ENCODE results near the gene INPP5E.
"Not testable (repeated sequence)": the region's sequence is repeated elsewhere in the genome, so short reads cannot be mapped to it uniquely, and the experiment has no call there.

INPP5E gene

DNA sequence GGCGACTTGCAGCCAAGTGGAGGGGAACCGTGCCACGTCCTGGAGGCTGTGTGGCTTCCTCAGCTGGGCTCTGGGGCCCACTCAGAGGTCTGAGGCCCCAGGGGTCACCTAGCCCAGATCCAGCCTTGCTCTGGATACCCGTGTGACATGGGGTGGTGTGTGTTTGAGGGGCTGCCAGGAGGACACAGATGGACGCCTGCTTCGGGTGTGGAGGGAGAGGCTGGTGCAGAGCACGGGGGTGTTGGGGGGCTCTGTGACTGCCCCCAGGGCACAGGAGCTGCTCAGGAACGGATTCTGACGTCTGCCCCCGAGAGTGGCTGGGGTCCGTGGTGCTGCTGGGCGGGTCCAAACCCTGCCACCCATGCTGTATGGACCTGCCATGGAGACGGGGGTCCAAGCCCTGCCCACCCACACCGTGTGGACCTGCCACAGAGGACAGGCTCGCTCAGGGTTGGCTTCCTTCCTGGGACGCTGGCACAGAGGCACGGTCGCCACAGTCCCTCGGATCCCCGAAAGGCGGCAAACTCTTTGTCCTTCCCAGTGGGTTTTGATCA, 10.5 kb downstream of the INPP5E start:
- DNase-seq (ENCODE audit: low read depth) = no peak

DNA sequence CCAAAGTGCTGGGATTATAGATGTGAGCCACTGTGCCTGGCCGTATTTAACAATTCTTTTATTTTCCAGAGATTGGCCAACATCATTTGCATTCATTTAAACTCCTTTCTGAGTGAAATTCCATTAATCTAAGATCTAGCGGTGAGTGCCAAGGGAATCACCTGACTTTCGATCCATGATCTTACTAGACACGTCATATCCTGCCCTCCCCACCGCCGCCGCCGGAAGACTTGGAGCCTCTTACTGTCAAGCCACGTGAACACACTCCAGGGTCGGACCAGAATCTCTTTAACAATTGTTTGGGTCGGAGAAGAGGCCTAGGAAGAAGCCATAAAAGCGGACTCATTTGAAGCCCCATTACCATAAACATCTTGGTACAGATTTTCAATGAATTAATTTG, 12.9 kb downstream of the INPP5E start:
- no peak for DNase-seq (ENCODE audit: low read depth)

DNA sequence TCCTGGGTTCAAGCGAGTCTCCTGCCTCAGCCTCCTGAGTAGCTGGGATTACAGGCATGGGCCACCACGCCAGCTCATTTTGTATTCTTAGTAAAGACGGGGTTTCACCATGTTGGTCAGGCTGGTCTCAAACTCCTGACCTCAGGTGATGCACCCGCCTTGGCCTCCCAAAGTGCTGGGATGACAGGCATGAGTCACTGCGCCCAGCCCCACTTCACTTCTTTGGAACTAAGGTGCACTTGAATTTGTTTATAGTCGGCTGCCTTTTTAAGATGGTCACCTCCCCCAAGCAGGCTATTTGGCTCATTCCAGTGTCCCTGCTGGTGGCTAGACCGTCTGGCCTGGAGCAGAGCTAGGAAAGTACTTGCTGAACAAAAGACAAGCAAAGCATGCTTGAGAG, 14.3 kb downstream of the INPP5E start:
- DNase-seq (ENCODE audit: low read depth) = not testable (repeated sequence)

DNA sequence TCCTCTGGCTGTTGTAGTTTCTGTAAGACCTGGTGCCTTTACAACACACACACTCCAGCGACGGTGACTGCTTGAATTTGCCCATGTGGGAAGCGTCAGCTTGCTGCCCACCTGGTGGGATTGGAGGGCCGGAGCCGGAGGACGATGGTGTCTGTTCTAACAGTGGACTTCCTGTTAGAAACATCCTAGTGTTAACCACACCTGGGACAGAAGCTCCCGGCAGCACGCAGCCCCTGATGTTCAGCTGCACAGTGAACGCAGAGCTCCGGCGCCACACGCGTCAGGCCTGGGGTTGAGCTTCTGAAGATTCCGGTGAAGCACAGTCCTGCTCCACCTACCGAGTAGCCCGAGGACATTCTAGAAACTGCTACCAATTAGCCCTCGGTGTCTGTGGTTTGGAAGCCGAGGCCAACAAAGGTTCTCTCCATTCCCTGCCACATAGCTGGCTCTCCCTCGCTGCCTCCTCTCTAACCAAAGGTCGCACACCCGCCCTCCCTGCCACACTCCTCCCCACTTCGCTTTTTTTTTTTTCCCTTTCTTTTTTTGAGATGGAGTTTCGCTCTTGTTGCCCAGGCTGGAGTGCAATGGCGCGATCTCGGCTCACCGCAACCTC, 14.8 kb downstream of the INPP5E start:
- DNase-seq (ENCODE audit: low read depth) = no peak

DNA sequence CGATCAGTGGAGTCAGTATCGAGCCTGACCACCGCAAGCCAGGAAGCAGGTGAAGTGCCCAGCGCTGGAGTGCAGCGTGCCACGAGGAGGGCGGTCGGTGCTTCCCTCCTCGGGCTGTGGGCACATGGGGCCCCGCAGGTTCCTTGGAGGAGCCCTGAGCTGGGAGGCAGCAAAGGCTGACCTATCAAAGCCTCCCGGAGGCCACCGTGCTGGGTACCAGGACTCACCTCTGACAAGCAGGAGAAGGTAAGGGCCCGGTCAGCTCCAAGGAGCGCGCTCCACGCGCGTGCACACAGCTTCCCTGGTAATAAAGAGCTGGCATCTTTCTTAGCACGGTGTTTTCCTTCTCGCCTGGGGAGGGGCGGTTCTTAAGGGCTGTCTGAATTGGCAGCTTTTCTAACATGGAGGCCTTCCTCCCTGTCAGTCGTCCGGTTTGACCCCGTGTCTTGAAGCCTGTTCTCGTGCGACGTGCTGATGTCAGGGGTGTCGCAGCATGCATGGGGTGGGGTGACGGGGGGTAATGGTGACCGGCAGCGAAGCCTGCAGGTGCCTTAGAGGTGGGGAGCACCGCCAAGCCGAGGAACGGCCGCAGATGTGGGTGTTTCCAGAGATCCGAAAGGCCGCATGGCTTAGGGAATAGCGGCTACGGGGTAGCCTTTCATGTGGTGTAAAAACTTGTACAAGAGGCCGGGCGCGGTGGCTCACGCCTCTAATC, 16.1 kb downstream of the INPP5E start:
- DNase-seq (ENCODE audit: low read depth) = no peak

DNA sequence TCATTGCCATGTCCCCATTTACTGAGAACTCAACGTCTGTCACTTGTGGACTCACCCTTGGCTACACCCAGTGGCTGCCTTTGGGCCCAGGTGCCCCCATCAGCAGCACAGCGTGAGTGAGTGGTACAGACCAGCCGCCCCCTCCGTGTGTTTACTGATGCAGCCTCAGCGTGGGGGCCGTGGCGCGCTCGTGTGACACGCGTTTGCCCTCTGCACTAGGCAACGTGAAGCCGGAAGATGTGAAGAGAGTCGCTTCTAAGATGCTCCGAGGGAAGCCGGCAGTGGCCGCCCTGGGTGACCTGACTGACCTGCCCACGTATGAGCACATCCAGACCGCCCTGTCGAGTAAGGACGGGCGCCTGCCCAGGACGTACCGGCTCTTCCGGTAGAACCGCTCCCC, 16.8 kb downstream of the INPP5E start:
- no peak for DNase-seq (ENCODE audit: low read depth)

DNA sequence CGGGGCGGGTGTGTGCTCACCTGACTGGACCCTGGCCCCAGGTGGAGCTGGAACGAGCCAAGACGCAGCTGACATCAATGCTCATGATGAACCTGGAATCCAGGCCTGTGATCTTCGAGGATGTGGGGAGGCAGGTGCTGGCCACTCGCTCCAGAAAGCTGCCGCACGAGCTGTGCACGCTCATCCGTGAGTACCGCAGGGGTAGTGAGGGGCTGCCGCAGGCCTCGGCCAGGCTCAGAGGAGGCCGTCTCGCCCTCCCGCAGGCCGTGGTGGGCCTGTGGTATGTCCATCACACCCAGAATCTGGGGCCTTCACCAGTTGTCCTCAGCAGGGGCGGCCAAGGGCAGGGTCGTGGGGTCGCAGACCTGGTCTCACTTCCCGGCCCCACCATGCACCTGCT, 17.9 kb downstream of the INPP5E start:
- DNase-seq (ENCODE audit: low read depth) = no peak

DNA sequence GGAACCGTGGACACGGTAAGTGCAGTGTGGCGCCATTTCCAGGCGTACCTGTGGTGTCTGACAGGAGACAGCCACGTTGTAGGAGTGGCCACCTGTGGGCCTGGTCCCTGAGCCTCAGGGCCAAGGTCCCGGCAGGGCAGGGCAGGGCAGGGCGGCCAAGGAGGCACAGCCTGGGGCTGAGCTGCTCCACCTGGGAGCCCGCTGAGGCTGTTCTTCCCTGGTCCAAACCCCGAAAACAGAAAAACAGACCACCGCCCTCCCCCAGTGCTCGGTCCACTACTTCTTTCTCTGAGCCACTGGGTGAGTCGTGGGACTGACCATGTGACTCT, 20.6 kb downstream of the INPP5E start:
- DNase-seq (ENCODE audit: low read depth) = no peak

DNA sequence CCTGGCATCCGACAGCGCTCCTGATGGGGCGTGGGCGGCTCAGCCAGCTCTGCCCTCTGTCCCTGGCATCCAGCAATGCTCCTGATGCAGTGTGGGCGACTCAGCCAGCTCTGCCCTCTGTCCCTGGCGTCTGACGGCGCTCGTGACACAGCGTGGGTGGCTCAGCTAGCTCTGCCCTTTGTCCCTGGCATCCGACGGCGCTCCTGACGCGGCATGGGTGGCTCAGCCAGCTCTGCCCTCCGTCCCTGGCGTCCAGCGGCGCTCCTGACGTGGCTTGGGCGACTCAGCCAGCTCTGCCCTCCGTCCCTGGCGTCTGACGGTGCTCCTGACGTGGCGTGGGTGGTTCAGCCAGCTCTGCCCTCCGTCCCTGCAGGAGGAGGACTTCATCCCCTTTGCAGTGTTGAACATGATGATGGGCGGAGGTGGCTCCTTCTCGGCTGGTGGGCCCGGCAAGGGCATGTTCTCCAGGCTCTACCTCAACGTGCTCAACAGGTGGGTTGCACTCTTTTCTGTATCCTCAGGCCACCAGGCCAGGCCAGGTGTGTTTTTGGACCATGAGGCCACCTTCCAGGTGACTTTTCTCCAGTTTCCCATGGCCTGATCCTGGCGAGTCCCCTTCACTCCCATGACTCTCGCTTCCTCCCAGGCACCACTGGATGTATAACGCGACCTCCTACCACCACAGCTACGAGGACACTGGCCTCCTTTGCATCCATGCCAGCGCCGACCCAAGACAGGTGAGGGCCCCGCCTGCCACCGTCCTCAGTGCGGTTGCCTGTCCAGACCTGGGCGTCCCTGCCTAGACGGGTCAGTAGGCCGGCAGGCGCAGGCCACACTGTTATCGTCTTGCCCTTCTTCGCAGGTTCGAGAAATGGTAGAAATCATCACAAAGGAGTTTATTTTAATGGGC, 21.2 kb downstream of the INPP5E start:
- DNase-seq (ENCODE audit: low read depth) = no peak

DNA sequence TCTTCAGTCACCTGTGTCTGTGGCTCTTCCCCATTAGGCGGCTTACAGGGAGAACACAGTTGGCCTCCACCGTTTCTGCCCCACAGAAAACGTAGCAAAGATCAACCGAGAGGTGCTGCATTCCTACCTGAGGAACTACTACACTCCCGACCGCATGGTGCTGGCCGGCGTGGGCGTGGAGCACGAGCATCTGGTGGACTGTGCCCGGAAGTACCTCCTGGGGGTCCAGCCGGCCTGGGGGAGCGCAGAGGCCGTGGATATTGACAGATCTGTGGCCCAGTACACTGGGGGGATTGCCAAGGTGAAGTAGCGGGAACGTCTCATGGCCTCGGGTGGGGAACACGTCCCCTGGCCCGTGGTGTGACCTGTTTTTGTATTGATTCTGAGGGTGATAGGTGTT, 22.7 kb downstream of the INPP5E start:
- DNase-seq (ENCODE audit: low read depth) = no peak

DNA sequence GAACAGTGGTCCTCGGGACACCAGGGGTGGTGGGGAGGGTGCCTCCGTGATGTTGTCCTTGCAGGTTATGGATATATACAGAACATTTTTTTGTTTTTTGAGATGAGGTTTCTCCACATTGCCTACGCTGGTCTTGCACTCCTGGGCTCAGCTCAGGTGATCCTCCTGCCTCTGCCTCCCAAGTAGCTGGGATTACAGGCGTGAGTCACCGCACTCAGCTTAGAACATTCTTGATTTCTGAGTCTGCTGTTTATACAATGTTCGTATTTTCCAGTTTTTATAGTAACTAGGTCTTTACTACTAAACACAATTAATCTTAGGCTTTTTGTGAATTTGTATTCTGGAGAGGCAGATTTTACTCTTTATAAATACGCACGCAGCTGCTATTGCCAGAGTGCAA, 23.2 kb downstream of the INPP5E start:
- peak; percentile 54 for DNase-seq (ENCODE audit: low read depth)

DNA sequence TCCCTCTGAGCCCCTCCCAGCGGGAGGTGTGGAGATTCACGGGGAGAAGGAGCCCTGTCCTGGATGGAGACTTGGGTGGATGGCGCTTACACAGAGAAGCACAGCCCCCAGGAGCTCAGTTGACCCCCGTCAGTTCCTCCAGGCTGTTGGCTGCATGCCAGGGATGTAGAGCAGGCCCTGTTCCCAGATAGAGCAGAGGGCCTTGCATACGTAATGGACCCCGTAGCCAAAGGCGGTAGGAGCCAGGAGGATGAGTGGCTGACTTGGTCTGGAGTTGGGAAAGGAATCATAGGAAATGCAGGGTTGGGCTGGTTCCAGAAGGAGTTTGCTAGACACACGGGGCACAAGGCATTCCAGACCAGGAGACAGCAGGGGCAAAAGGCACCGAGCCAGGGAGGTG, 26.7 kb downstream of the INPP5E start:
- no peak for DNase-seq (ENCODE audit: low read depth)

DNA sequence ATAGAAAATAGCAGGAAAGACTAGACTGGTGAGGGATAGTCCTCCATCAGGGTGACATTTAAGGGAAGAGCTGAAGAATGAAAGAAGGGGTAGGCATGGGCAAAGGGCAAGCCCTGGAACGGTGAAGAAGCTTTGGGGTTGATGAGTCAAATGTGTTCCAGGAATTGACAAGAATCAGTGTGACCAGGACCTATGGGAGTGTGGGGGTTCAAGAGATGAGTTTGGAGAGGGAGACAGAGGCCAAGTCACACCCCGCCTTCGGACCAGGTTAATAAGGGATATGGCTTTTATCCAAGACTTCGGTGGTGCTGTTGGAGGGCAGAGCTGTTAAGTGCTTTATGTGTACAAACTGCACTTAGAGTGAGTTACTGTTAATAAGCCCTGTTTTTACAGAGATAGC, 28.3 kb downstream of the INPP5E start:
- no peak for DNase-seq (ENCODE audit: low read depth)

DNA sequence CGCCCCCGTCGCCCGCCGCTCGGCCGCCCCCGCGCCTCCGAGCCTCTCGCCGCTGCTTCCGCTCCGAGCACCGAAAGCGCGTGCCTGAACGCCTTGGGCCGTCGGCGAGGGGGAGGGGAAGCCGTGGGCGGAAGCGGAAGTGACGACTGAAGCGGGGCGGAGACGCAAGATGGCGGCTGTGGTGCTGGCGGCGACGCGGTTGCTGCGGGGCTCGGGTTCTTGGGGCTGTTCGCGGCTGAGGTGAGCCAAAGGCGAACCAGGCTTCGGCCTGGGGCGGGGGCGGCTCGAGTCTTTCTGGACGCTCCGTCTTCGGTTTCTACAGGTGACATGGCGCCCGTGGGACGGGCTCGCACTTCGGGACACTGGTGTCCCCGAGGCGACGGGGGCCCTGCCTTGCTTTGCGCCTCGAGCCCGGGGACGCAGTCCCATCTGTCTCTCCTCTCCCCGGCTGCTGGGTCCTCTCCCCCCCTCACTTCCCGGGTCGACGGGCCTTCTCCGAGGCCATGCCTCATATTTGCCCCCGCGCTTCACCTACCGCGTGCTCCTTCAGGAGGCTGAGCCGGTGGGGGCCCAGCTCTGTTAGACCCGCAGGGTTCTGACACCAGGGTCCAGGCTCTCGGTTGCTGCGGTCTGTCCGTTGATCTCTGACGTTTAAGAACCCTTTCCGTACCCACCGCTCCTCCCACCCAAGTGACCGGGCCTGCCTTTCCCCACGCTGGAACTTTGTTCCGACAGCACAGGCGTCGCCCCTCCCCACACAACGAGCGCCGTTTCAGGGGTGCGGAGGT, 29.0 kb downstream of the INPP5E start, which contains the start of the genes ENTR1 and PMPCA:
ENTR1 (minus strand) TSS at position 115 of the 788 bp plus-strand sequence. CDS start 217 bp downstream, outside the sequence.
PMPCA (plus strand) TSS at position 159 of the 788 bp plus-strand sequence; CDS start at position 170, 11 bp downstream.
- DNase-seq (ENCODE audit: low read depth) = peak; percentile 94

DNA sequence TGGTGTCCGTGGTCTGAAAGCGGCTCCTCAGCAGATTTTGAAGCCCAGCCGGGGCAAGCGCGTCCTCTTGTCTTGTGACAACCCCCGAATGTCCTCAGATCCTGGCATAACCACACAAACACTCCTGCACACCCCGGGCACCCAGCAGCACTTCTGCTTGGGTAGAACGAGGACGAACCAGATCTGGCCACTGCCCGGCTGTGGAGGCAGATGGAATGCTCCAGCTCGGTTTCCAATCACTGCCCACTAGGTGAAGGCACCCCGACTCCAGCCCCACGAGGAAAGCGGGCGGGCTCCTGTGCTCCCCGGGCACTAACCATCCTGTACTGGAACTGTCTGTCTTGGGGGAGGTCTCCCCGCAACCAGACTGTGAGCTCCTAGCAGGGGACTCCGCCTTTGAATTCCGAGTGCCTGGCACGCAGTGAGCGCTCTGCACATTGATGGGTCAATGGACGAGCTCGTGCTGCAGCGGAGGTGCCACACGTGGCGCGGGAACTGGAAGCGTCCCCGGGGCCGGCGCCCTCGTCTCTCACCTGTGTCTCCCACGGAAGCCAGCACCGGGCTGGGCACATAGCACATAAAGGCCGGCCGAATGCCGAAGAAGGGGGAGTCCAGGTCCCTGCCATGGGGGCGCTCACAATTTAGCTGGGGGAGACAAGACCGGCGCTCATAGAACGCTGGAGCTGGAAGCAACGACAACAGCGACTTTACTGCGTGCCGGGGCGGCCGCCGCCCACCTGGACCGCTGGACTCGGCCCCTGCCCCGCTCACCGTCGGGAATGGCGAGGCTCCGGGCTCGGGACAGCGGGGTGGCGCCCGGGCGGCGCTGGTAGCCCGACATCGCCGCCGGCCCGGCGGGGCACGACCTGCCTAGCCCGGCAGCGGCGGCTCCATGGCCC, 29.8 kb downstream of the INPP5E start:
- peak; percentile 66 for DNase-seq (ENCODE audit: low read depth)

DNA sequence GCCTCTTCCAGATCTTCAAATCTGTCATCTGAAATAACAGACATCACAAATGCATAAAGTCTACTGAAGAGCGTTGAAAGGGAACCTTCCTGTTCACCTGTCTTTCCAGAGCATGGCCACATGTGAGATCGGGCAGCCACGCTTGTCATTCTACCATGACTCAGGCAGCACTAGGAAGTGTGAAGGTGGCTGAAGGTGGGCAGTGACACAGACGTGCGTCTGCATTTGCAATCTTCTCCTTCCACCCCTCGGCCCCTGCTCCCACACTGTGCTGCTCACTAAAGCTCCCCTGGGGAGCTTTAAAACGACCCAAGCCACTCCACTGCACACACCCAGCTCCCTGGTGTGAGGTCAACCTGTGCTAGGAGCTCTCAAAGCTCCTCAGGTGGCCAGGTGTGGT, 31.7 kb downstream of the INPP5E start:
- no peak for DNase-seq (ENCODE audit: low read depth)

DNA sequence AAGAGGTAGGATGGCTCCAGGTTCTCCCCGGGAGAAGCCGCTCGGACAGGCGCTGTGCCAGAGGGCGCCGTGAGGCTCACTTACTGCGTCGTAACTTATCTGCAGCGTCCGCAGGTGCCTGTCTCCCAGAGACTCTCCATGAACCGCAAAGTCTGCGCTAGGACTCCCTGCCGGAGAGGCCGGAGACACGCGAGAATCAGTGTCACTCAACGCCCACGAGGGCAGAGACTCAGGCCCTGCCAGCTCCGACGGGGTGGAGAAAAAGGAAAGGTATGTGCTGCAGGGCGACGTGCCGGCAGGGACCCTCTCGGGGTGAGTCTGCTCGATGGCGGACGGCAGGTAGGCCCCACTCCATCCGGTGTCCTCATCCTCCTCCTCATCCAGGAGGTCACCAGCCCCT, 32.6 kb downstream of the INPP5E start:
- not testable (repeated sequence) for DNase-seq (ENCODE audit: low read depth)

DNA sequence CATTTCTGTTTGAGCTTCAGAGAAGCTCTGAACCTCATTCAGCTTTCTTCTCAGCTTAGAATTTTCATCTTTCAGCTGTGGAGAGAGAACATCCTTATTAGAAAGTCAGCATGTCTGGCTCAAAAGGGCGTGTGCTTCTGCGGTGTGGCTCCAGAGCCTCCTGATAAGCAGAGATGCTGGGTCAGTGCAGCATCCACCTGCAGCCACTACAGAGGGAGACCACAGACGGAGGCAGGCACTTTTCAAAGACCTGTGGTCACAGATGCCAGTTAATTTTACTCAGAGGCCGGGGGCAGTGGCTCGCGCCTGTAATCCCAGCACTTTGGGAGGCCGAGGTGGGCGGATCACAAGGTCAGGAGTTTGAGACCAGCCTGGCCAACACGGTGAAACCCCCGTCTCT, 33.7 kb downstream of the INPP5E start:
- not testable (repeated sequence) for DNase-seq (ENCODE audit: low read depth)

DNA sequence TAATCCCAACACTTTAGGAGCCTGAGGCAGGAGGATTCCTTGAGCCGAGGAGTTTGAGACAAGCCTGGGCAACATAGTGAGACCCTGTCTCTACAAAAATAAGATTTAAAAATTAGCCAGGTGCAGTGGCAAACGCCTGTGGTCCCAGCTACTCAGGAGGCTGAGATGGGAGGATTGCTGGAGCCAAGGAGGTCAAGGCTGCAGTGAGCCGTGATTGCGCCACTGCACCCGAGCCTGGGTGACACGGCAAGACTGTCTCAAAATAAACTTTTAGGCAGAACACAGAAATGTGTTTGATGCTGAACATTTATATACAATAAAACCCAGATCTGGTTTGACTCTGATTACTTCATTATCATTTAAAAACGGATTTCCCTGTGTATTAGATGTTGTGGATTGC, 34.2 kb downstream of the INPP5E start:
- DNase-seq (ENCODE audit: low read depth) = no peak

DNA sequence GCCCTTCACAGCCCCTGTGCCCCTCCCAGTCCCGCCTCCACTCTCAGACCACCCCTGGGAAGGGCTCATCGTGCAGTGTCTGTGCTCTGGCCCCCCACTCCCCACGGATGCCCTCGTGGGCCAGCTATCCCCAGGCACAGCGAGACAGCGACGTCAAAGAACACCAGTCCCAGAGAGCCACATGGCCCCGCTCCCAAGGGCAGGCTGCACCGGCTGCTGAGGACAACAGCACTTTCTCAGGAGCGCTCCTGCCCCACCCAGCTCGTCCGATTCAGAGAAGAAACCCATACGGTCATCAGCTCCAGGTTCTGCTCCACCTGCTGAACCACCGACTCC, 34.9 kb downstream of the INPP5E start:
- no peak for DNase-seq (ENCODE audit: low read depth)
